Measurements from ENCODE around the gene CLASP2.
"Not testable (repeated sequence)": the region's sequence is repeated elsewhere in the genome, so short reads cannot be mapped to it uniquely, and the experiment has no call there.

Gene CLASP2

GRCh38 chr3:33665294-33665693 is 52.8 kb downstream of the CLASP2 start:
- Mint-ChIP-seq H3K27me3 (ENCODE audit: low read depth) (no peaks in the 10 kb centered on the region), H3K36me3 (ENCODE audit: low read depth) (peaks cover 12% of the 10 kb centered on the region), H3K27ac (no peak overlapping the region), H3K4me3 (no peak overlapping the region), H3K9me3 (no peaks in the 10 kb centered on the region), H3K4me1 (ENCODE audit: low read depth) (peaks cover 3% of the 10 kb centered on the region)
- DNase-seq (ENCODE audit: low spot score) = no peak

- Mint-ChIP-seq H3K4me3 (no peak overlapping the region), H3K27ac (no peak overlapping the region), H3K4me1 (ENCODE audit: low read depth) (peaks cover 8% of the 10 kb centered on the region), H3K27me3 (ENCODE audit: low read depth) (no peaks in the 10 kb centered on the region), H3K9me3 (no peaks in the 10 kb centered on the region), H3K36me3 (ENCODE audit: low read depth) (peaks cover 12% of the 10 kb centered on the region)
- DNase-seq (ENCODE audit: low spot score) = no peak
Observed at GRCh38 chr3:33664195-33664594, 53.9 kb downstream of the CLASP2 start.

GRCh38 chr3:33663042-33663441 is 55.0 kb downstream of the CLASP2 start:
- H3K27me3 Mint-ChIP-seq (ENCODE audit: low read depth) = no peaks in the 10 kb centered on the region
- no peaks in the 10 kb centered on the region for H3K9me3 Mint-ChIP-seq
- H3K27ac Mint-ChIP-seq = no peak overlapping the region
- no peak for DNase-seq (ENCODE audit: low spot score)
- H3K4me1 Mint-ChIP-seq (ENCODE audit: low read depth) = peaks cover 14% of the 10 kb centered on the region
- H3K4me3 Mint-ChIP-seq = no peak overlapping the region
- H3K36me3 Mint-ChIP-seq (ENCODE audit: low read depth) = peaks cover 9% of the 10 kb centered on the region

GRCh38 chr3:33659856-33660434 is 58.1 kb downstream of the CLASP2 start:
- peaks cover 4% of the 10 kb centered on the region for H3K36me3 Mint-ChIP-seq (ENCODE audit: low read depth)
- no peak overlapping the region for H3K4me3 Mint-ChIP-seq
- H3K27me3 Mint-ChIP-seq (ENCODE audit: low read depth) = no peaks in the 10 kb centered on the region
- DNase-seq (ENCODE audit: low spot score) = no peak
- peaks cover 13% of the 10 kb centered on the region for H3K4me1 Mint-ChIP-seq (ENCODE audit: low read depth)
- H3K9me3 Mint-ChIP-seq = no peaks in the 10 kb centered on the region
- H3K27ac Mint-ChIP-seq = no peak overlapping the region

GRCh38 chr3:33658991-33659848 is 58.8 kb downstream of the CLASP2 start:
- peaks cover 4% of the 10 kb centered on the region for H3K36me3 Mint-ChIP-seq (ENCODE audit: low read depth)
- H3K4me1 Mint-ChIP-seq (ENCODE audit: low read depth) = peaks cover 12% of the 10 kb centered on the region
- H3K4me3 Mint-ChIP-seq = peak overlapping the region; percentile 42
- DNase-seq (ENCODE audit: low spot score) = no peak
- no peak overlapping the region for H3K27ac Mint-ChIP-seq
- no peaks in the 10 kb centered on the region for H3K9me3 Mint-ChIP-seq
- H3K27me3 Mint-ChIP-seq (ENCODE audit: low read depth) = no peaks in the 10 kb centered on the region

DNA sequence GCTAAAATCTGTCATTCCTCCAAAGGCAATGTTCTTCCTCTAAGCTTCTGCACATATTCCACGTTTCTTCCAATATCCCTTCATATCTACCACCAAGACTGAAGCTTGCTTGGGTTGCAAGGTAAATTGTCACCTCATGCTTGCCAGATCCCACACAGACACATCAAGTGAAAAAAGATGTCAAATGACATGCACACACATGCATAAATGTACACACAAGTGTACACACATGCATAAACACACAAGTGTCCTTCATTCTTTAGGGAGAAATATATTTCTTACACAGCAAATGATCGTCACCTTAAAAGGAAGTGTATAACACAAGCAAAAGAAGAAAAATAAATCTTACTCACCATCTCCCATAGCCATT is 59.4 kb downstream of the CLASP2 start:
- no peaks in the 10 kb centered on the region for H3K27me3 Mint-ChIP-seq (ENCODE audit: low read depth)
- H3K9me3 Mint-ChIP-seq = no peaks in the 10 kb centered on the region
- no peak overlapping the region for H3K27ac Mint-ChIP-seq
- no peak for DNase-seq (ENCODE audit: low spot score)
- H3K4me3 Mint-ChIP-seq = peak overlapping the region; percentile 42
- peaks cover 3% of the 10 kb centered on the region for H3K36me3 Mint-ChIP-seq (ENCODE audit: low read depth)
- H3K4me1 Mint-ChIP-seq (ENCODE audit: low read depth) = peaks cover 14% of the 10 kb centered on the region

DNA sequence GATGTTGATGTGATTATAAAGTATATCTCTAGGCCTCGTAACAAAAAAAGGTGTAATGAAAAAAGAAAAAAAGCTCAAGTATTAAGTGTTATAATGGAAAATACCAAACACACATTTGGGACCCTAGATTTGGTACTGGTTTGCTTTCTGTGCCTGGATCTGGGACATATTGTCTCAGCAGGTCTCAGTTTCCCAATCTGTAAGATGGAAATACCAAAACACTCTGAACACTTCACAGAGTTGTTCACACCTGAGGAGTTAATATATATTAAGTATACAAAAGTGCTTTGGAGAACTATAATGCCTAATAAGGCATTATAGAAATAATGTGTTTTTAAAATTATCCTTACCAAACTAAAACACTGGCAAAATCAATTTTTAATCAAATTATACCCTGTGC is 60.0 kb downstream of the CLASP2 start:
- Mint-ChIP-seq H3K4me1 (ENCODE audit: low read depth) (peaks cover 14% of the 10 kb centered on the region), H3K27me3 (ENCODE audit: low read depth) (no peaks in the 10 kb centered on the region), H3K27ac (no peak overlapping the region), H3K4me3 (no peak overlapping the region), H3K36me3 (ENCODE audit: low read depth) (no peaks in the 10 kb centered on the region), H3K9me3 (no peaks in the 10 kb centered on the region)
- no peak for DNase-seq (ENCODE audit: low spot score)

GRCh38 chr3:33652736-33653135 is 65.3 kb downstream of the CLASP2 start:
- Mint-ChIP-seq H3K4me1 (ENCODE audit: low read depth) (peaks cover 7% of the 10 kb centered on the region), H3K36me3 (ENCODE audit: low read depth) (no peaks in the 10 kb centered on the region), H3K9me3 (no peaks in the 10 kb centered on the region), H3K27ac (no peak overlapping the region), H3K4me3 (no peak overlapping the region), H3K27me3 (ENCODE audit: low read depth) (no peaks in the 10 kb centered on the region)
- DNase-seq (ENCODE audit: low spot score) = no peak

DNA sequence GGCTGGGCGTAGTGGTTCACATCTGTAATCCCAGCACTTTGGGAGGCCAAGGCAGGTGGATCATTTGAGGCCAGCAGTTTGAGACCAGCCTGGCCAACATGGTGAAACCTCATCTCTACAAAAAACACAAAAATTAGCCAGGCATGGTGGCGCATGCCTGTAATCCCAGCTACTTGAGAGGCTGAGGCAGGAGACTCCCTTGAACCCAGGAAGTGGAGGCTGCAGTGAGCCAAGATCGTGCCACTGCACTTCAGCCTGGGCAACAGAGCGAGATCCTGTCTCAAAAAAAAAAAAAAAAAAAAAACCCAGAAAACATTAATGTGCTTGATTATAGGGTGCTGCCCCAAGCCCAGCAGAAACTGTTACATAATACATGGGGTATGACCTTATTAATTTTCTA is 67.0 kb downstream of the CLASP2 start:
- H3K27ac Mint-ChIP-seq; DNase-seq (ENCODE audit: low spot score); H3K27me3 Mint-ChIP-seq (ENCODE audit: low read depth); H3K9me3 Mint-ChIP-seq; H3K36me3 Mint-ChIP-seq (ENCODE audit: low read depth); H3K4me3 Mint-ChIP-seq; H3K4me1 Mint-ChIP-seq (ENCODE audit: low read depth): not testable (repeated sequence)

- no peak for DNase-seq (ENCODE audit: low spot score)
- Mint-ChIP-seq H3K36me3 (ENCODE audit: low read depth) (no peaks in the 10 kb centered on the region), H3K4me3 (no peak overlapping the region), H3K27me3 (ENCODE audit: low read depth) (no peaks in the 10 kb centered on the region), H3K4me1 (ENCODE audit: low read depth) (peaks cover 10% of the 10 kb centered on the region), H3K9me3 (no peaks in the 10 kb centered on the region), H3K27ac (no peak overlapping the region)
Observed at GRCh38 chr3:33650495-33650894, 67.6 kb downstream of the CLASP2 start.

DNA sequence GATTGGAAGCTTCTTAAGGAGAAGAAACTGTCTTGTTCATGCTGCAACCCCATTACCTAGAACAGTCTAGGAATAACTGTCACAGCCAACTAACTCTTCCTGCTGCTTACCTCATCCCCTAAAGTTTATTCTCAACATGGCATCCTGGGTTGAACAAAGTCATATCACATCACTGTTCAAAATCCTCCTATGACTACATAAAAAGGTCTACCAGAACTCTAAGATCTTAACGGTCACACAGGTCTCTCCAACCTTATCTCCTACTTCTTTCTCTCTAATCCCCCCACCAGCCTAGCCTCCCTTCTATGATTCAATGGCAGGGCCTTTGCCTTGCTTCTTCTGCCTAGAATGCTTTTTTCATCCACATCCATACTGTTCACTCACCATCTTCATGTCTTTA is 69.3 kb downstream of the CLASP2 start:
- no peaks in the 10 kb centered on the region for H3K27me3 Mint-ChIP-seq (ENCODE audit: low read depth)
- DNase-seq (ENCODE audit: low spot score) = no peak
- H3K36me3 Mint-ChIP-seq (ENCODE audit: low read depth) = peaks cover 4% of the 10 kb centered on the region
- H3K27ac Mint-ChIP-seq = no peak overlapping the region
- peaks cover 11% of the 10 kb centered on the region for H3K4me1 Mint-ChIP-seq (ENCODE audit: low read depth)
- H3K4me3 Mint-ChIP-seq = no peak overlapping the region
- no peaks in the 10 kb centered on the region for H3K9me3 Mint-ChIP-seq

- H3K27me3 Mint-ChIP-seq (ENCODE audit: low read depth) = no peaks in the 10 kb centered on the region
- DNase-seq (ENCODE audit: low spot score) = no peak
- H3K9me3 Mint-ChIP-seq = no peaks in the 10 kb centered on the region
- H3K4me1 Mint-ChIP-seq (ENCODE audit: low read depth) = peaks cover 14% of the 10 kb centered on the region
- H3K36me3 Mint-ChIP-seq (ENCODE audit: low read depth) = peaks cover 4% of the 10 kb centered on the region
- H3K27ac Mint-ChIP-seq = no peak overlapping the region
- no peak overlapping the region for H3K4me3 Mint-ChIP-seq
Observed at GRCh38 chr3:33646406-33646805, 71.6 kb downstream of the CLASP2 start.

DNA sequence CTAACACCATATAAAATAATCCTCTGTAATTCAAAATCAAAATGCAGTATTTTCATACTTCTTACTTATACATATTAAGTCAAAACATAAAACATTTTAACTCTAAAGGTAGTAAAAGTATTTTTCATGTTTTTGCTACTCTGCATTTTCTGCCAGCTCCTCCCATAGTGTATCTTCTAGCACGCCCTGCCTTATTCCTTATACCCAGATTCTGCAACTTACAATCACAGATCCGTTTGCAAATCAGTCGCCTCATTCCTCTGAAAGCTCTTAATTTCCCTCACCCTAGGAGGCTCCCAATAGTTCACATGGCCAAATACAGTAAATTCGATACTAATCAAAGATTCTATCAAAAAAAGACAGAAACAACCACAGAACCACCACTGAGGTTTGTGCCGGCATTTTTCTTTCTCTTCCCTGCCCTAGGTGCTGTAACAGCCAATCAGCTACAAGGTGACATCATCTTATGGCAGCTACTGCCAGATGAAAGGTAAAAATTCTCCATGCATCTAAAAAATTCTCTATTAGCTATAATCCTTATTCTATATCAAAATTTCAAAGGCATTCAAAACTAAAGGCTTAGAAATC is 72.9 kb downstream of the CLASP2 start:
- DNase-seq (ENCODE audit: low spot score) = peak; percentile 30

DNA sequence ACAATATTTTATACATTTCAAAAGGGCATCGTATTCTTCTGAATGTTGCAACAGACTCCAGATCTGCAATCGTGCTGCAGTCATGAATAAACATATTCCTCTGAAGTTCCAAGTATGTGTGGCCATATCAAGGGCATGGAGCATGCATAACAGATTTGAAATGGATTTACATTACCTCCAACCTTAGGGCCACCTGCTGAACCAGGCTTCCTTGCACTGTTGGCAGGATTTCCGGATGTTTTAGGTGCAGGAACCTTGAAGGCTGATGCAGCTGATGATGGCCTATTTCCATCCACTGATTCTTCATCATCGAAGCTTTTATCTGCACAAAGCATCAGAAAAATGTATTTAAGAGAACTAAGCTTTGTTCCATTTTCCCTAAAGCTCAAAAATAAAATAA is 73.5 kb downstream of the CLASP2 start:
- no peak for DNase-seq (ENCODE audit: low spot score)
- H3K4me3 Mint-ChIP-seq = no peak overlapping the region
- H3K27me3 Mint-ChIP-seq (ENCODE audit: low read depth) = no peaks in the 10 kb centered on the region
- peaks cover 14% of the 10 kb centered on the region for H3K4me1 Mint-ChIP-seq (ENCODE audit: low read depth)
- peaks cover 4% of the 10 kb centered on the region for H3K36me3 Mint-ChIP-seq (ENCODE audit: low read depth)
- H3K27ac Mint-ChIP-seq = no peak overlapping the region
- H3K9me3 Mint-ChIP-seq = no peaks in the 10 kb centered on the region

More for the DNA sequence above, 72.9 kb downstream of the CLASP2 start:
- no peaks in the 10 kb centered on the region for H3K27me3 Mint-ChIP-seq (ENCODE audit: low read depth)
- H3K4me3 Mint-ChIP-seq = peak overlapping the region; percentile 67
- peaks cover 14% of the 10 kb centered on the region for H3K4me1 Mint-ChIP-seq (ENCODE audit: low read depth)
- H3K36me3 Mint-ChIP-seq (ENCODE audit: low read depth) = peaks cover 4% of the 10 kb centered on the region
- H3K27ac Mint-ChIP-seq = no peak overlapping the region
- H3K9me3 Mint-ChIP-seq = no peaks in the 10 kb centered on the region

All from T-helper 2 cell treated with Interferon-gamma antibody and Interleukin-4, amounts not matched to agents 5 μg/mL and 100 μg/mL, for 36 hours (primary cell).